HFFc6 (cell line): ENCODE measurements around the gene ALG8. TPM values are rescaled to one million over a fixed set of nuclear protein-coding genes. Genes with fewer than 3 reads are reported as not detected.

Source experiments
- DNase-seq: peaks from one replicate; pipeline ENCODE4 v3.0.0-alpha.2; 2018
- H3K27ac Mint-ChIP-seq: 2 replicates; pipeline ENCODE4 v1.8.0; 2020; ENCODE audit warnings: mild to moderate bottlenecking, mixed read lengths
- H3K27me3 Mint-ChIP-seq: 2 replicates; pipeline ENCODE4 v1.8.0; 2021; ENCODE audit warnings: mild to moderate bottlenecking, moderate library complexity, mixed read lengths; ENCODE audit not compliant: insufficient read depth
- H3K36me3 Mint-ChIP-seq: 2 replicates; pipeline ENCODE4 v1.8.0; 2021; ENCODE audit warnings: low read depth, mixed read lengths
- H3K4me1 Mint-ChIP-seq: 2 replicates; pipeline ENCODE4 v1.8.0; 2020; ENCODE audit warnings: low read depth, mixed read lengths
- H3K4me3 Mint-ChIP-seq: 2 replicates; pipeline ENCODE4 v1.8.0; 2020; ENCODE audit warnings: mild to moderate bottlenecking, moderate library complexity, mixed read lengths
- H3K9me3 Mint-ChIP-seq: 2 replicates; pipeline ENCODE4 v1.8.0; 2020; ENCODE audit warnings: mild to moderate bottlenecking, mixed read lengths
- CTCF ChIP-seq: fragments of 200-600 bp; sonication (generic); IDR thresholded peaks from 2 replicates; pipeline ENCODE4 v1.5.0; 2021; ENCODE audit warnings: antibody characterized with exemption, mild to moderate bottlenecking
- long read RNA-seq: library from polyadenylated mRNA; unstranded; transcript quantifications from one replicate; pipeline ENCODE4 v2.0.0, GENCODE V29; 2019
- total RNA-seq, 6 experiments: library from RNA; stranded (reverse); fragmentation: NEBNext Ultra II Directional; extraction: Animal tissue kit (Norgen Biotek cat#: 25700); gene quantifications; 2 replicates in 1 of 6; 3 replicates in 5 of 6; pipeline ENCODE4 v1.2.3, GENCODE V29; 2021

ALG8 gene
- 10 to 100 TPM; 62.0 to 84.0 (median 69.8) TPM for total RNA-seq
- long read RNA-seq, transcript ALG8-202 (14 exons, 1,677 nt), result minor isoform, 10 of 48 reads
- long read RNA-seq, transcript ALG8-201 (13 exons, 1,675 nt), result major isoform, 27 of 48 reads
- long read RNA-seq, partial matches to known transcripts, result 2 of 48 reads
- long read RNA-seq, other reads (novel, unspliced or antisense), result 9 of 48 reads

DNA sequence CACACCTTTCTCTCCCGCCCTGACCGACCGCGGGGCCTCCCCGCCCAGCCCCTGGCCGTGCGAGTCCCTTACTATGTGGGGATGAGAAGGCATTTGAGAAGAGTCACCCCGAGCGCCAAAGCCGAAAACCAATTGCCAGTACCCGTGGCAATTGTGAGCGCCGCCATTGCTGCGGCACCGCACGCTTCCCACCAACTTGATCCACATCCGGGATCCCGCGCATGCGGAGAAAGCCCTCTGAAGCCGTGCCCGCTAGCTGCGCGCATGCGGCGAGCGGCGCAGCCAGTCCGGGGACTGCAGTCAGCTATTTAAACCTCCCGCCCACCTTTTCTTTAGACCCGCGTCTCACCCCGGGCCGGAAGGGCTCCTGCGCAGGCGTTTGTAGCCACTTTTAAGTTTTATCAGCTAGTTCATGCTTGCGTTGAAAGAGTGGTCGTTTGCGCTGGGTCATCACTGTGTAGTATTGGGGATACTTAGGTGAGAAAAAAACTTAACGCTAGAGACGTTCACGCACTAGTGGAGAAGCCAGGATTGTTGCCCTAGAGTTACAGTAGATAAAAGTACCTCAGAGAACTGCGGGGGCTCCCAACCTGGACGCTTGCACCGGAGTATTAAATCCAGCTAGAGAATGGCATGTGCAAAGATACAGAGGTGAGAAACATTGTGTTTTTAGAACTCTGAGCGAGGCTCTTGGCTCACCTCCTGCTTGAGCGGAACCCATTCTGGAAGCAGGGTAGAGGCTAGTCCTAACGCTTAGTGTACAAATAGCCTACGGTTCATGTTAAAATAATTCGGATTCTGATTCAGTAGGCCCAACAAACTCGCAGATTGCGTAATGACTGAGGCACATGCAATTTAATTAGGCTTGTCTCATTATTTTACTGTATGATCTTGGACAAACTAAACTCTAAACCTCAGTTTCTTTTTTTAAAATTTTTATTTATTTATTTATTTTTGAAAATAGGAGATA, at the start of gene ALG8:
TSS of gene ALG8 (minus strand) at position 205 of the 970 bp plus-strand sequence. CDS start at position 167, 38 bp downstream.
- TF ChIP-seq CTCF, result no peak
- Mint-ChIP-seq H3K4me3 (peak within 1 kb of the TSS; percentile 99), H3K4me1 (peaks cover 40% of the 10 kb centered on the region), H3K27ac (peak within 1 kb of the TSS; percentile 97), H3K27me3 (peaks cover 1% of the 10 kb centered on the region; the same call in 1 of the 2 replicates), H3K9me3 (no peaks in the 10 kb centered on the region), H3K36me3 (peaks cover 28% of the 10 kb centered on the region)
- peak; percentile 95 for DNase-seq

GRCh38 chr11:78188286-78189173, 49.1 kb upstream of the ALG8 start, which contains the start of the genes KCTD21 and USP35:
TSS of gene KCTD21 (minus strand) at chr11:78188626. CDS start at chr11:78174554, 14,072 bp downstream.
TSS of gene USP35 (plus strand) at chr11:78188919. CDS start at chr11:78196246, 7,327 bp downstream.
- H3K27me3 Mint-ChIP-seq, result no peaks in the 10 kb centered on the region
- H3K4me1 Mint-ChIP-seq, result peaks cover 60% of the 10 kb centered on the region
- H3K9me3 Mint-ChIP-seq, result no peaks in the 10 kb centered on the region
- H3K4me3 Mint-ChIP-seq, result peak within 1 kb of the TSS; percentile 96
- H3K27ac Mint-ChIP-seq, result peak within 1 kb of the TSS; percentile 83
- no peak for TF ChIP-seq CTCF
- peak; percentile 97 for DNase-seq
- peaks cover 13% of the 10 kb centered on the region; the same call in 1 of the 2 replicates for H3K36me3 Mint-ChIP-seq

- TF ChIP-seq CTCF, result no peak
- H3K4me3 Mint-ChIP-seq, result peak overlapping the region; percentile 96
- H3K27me3 Mint-ChIP-seq, result no peaks in the 10 kb centered on the region
- DNase-seq, result peak; percentile 13
- H3K36me3 Mint-ChIP-seq, result peaks cover 21% of the 10 kb centered on the region
- H3K27ac Mint-ChIP-seq, result peak overlapping the region; percentile 83
- no peaks in the 10 kb centered on the region for H3K9me3 Mint-ChIP-seq
- H3K4me1 Mint-ChIP-seq, result peaks cover 56% of the 10 kb centered on the region
Measured at GRCh38 chr11:78187366-78188285, 48.2 kb upstream of the ALG8 start.

GRCh38 chr11:78181185-78181584, 41.8 kb upstream of the ALG8 start:
- Mint-ChIP-seq H3K9me3 (no peaks in the 10 kb centered on the region), H3K4me1 (peaks cover 32% of the 10 kb centered on the region), H3K36me3 (peaks cover 29% of the 10 kb centered on the region), H3K27ac (peak overlapping the region; percentile 38; the same call in 1 of the 2 replicates), H3K4me3 (no peak overlapping the region), H3K27me3 (no peaks in the 10 kb centered on the region)
- DNase-seq, result no peak
- no peak for TF ChIP-seq CTCF
